Prostate gland (tissue), 2 donors: ENCODE data around the gene SLC1A2. TPM values are rescaled to one million over a fixed set of nuclear protein-coding genes. Genes with fewer than 3 reads are reported as not detected.

Source experiments
- DNase-seq: peaks from one replicate; pipeline ENCODE4 v3.0.0-alpha.2; 2019; ENCODE audit warnings: low spot score
- H3K27ac ChIP-seq, 2 donors: fragments of 200-600 bp; sonication (generic); 2 replicates each; pipeline ENCODE4 v1.5.1; 2017 to 2019
- H3K27me3 ChIP-seq: fragments of 200-600 bp; sonication (generic); replicated peaks from 2 replicates; pipeline ENCODE4 v1.5.1; 2019; ENCODE audit not compliant: insufficient read depth
- H3K36me3 ChIP-seq, 2 donors: fragments of 200-600 bp; sonication (generic); 1 replicate in 1 of 2; 2 replicates in 1 of 2; pipeline versions ENCODE4 v1.5.1 to v1.8.1; 2017 to 2019
- H3K4me1 ChIP-seq: fragments of 200-600 bp; sonication (generic); replicated peaks from 2 replicates; pipeline ENCODE4 v1.5.1; 2019
- H3K4me3 ChIP-seq, 2 donors: fragments of 200-600 bp; sonication (generic); 2 replicates each; pipeline ENCODE4 v1.5.1; 2017 to 2019
- H3K9me3 ChIP-seq: fragments of 200-600 bp; sonication (generic); 2 replicates; pipeline ENCODE4 v1.5.1; 2017
- POLR2A ChIP-seq: fragments of 450-650 bp; IDR thresholded peaks from one replicate; pipeline ENCODE4 v1.6.1; 2016; ENCODE audit warnings: antibody characterized with exemption, mild to moderate bottlenecking
- POLR2AphosphoS5 ChIP-seq: sonication (generic); formaldehyde crosslinking; IDR thresholded peaks from one replicate; pipeline ENCODE4 v1.6.1; 2017; ENCODE audit warnings: antibody characterized with exemption
- WGBS: methylation state at CpG from one replicate; pipeline ENCODE4 v1.1.5; 2018; 5-methylcytosine and 5-hydroxymethylcytosine counted together
- intact Hi-C: fragments of 100-400 bp; cut with DNase I; formaldehyde crosslinking; loops from one replicate; pipeline ENCODE4 v1.14.2; 2022
- total RNA-seq, 2 donors: library from RNA; depleted of rRNA; stranded (reverse); fragments of >200 nt; gene quantifications; one replicate each; pipeline ENCODE4 v1.1.0, GENCODE V29; 2016
- TF ChIP-seq, protein P1 (sequence below), 4 experiments: fragments of 200-600 bp in 2 of 4; fragments of 450-650 bp in 2 of 4; sonication (generic) in 2 of 4; IDR thresholded peaks; 1 replicate in 3 of 4; 2 replicates in 1 of 4; pipeline ENCODE4 v1.5.1; 2016 to 2019; ENCODE audit warnings: antibody characterized with exemption in 4 of 4, mild to moderate bottlenecking in 2 of 4, moderate library complexity in 2 of 4

Gene SLC1A2
- total RNA-seq, 2 donors from 2014 or later: 0.82 to 1.5 TPM

DNA sequence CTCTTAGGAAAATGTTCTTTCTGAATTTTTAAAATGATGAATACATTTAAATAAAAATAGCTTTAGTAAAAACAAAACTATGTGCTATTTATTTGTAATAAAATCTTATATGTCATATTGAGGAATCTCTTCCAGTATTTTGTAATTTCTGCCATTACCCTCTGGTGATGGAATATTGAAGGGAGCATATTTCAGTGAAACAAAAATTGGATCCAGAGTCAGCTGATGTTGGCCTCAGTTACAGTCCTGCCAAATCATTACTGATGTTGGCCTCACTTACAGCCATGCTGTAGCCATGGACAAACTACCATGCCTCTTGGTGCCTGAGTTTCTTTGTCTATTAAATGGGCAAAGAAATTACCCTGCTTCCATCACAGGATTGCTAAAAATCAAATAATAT, 133.2 kb downstream of the SLC1A2 start:
- no peak overlapping the region for H3K27ac ChIP-seq
- intact Hi-C loops: no loop called here

GRCh38 chr11:35285471-35285870, 133.9 kb downstream of the SLC1A2 start:
- H3K27me3 ChIP-seq: no peaks in the 10 kb centered on the region
- H3K9me3 ChIP-seq: no peaks in the 10 kb centered on the region
- no peak overlapping the region for H3K27ac ChIP-seq
- intact Hi-C loops: no loop called here
- no peak for TF ChIP-seq POLR2AphosphoS5
- TF ChIP-seq POLR2A: no peak
- TF ChIP-seq, protein P1, sequence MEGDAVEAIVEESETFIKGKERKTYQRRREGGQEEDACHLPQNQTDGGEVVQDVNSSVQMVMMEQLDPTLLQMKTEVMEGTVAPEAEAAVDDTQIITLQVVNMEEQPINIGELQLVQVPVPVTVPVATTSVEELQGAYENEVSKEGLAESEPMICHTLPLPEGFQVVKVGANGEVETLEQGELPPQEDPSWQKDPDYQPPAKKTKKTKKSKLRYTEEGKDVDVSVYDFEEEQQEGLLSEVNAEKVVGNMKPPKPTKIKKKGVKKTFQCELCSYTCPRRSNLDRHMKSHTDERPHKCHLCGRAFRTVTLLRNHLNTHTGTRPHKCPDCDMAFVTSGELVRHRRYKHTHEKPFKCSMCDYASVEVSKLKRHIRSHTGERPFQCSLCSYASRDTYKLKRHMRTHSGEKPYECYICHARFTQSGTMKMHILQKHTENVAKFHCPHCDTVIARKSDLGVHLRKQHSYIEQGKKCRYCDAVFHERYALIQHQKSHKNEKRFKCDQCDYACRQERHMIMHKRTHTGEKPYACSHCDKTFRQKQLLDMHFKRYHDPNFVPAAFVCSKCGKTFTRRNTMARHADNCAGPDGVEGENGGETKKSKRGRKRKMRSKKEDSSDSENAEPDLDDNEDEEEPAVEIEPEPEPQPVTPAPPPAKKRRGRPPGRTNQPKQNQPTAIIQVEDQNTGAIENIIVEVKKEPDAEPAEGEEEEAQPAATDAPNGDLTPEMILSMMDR (IDR thresholded peaks at IDR 0.05): no peak
- no peak for DNase-seq
- 92% methylated on average over 1 of the region's 1 CpG for WGBS
- no peaks in the 10 kb centered on the region for H3K36me3 ChIP-seq
- no peak overlapping the region for H3K4me3 ChIP-seq
- H3K4me1 ChIP-seq: no peaks in the 10 kb centered on the region

More for the DNA sequence above, 133.2 kb downstream of the SLC1A2 start:
- no peaks in the 10 kb centered on the region for H3K27me3 ChIP-seq
- H3K4me1 ChIP-seq: no peaks in the 10 kb centered on the region
- no peaks in the 10 kb centered on the region for H3K36me3 ChIP-seq
- H3K4me3 ChIP-seq: no peak overlapping the region
- DNase-seq: no peak
- no peak for TF ChIP-seq POLR2A
- TF ChIP-seq, protein P1 (IDR thresholded peaks at IDR 0.05): no peak
- no peak for TF ChIP-seq POLR2AphosphoS5
- H3K9me3 ChIP-seq: no peaks in the 10 kb centered on the region

GRCh38 chr11:35282221-35282882, 137.0 kb downstream of the SLC1A2 start:
- DNase-seq: no peak
- Histone ChIP-seq H3K4me3 (no peak overlapping the region), H3K27me3 (no peaks in the 10 kb centered on the region), H3K4me1 (no peaks in the 10 kb centered on the region), H3K9me3 (no peaks in the 10 kb centered on the region), H3K27ac (no peak overlapping the region), H3K36me3 (no peaks in the 10 kb centered on the region)
- no peak for TF ChIP-seq POLR2A
- TF ChIP-seq POLR2AphosphoS5: no peak
- TF ChIP-seq, protein P1 (IDR thresholded peaks at IDR 0.05): no peak
- WGBS: 79% methylated on average over 2 of the region's 2 CpGs
- intact Hi-C loops: no loop called here

DNA sequence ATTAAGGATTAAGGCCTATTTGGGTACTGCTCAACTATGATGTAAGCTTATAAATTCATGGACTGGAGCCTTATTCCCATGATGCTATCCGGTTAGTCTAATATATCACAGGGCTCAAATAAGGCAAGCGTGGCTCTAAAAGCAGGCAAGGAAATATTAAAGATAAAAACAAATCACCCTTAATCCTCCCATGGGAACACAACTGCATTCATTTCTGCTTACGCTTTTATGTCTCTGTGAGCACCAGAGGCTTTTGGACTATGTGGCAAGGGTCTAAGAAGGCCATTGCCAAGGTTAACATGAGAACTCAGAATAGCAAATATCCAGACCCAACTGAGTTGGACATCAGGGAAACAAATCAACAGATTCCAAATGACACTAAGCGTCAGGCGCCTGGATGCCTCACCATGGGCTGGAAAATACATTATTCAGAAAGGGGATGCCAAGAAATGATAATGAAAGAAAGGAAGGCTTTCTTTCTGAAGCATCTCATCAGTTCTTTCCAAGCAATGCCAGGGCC, 138.1 kb downstream of the SLC1A2 start:
- H3K36me3 ChIP-seq: no peaks in the 10 kb centered on the region
- TF ChIP-seq, protein P1 (IDR thresholded peaks at IDR 0.05): no peak
- TF ChIP-seq POLR2AphosphoS5 (no peak), POLR2A (no peak)
- no peaks in the 10 kb centered on the region for H3K9me3 ChIP-seq
- H3K27me3 ChIP-seq: no peaks in the 10 kb centered on the region
- 88% methylated on average over 5 of the region's 5 CpGs for WGBS
- no peak for DNase-seq
- intact Hi-C loops: no loop called here
- no peak overlapping the region for H3K27ac ChIP-seq
- peaks cover 3% of the 10 kb centered on the region for H3K4me1 ChIP-seq
- no peak overlapping the region for H3K4me3 ChIP-seq

- WGBS: over 99% methylated on average over 7 of the region's 7 CpGs
- no peaks in the 10 kb centered on the region for H3K9me3 ChIP-seq
- peaks cover 8% of the 10 kb centered on the region for H3K4me1 ChIP-seq
- H3K4me3 ChIP-seq: no peak overlapping the region
- TF ChIP-seq POLR2A (no peak), POLR2AphosphoS5 (no peak)
- TF ChIP-seq, protein P1 (IDR thresholded peaks at IDR 0.05): no peak
- no peak overlapping the region for H3K27ac ChIP-seq
- H3K36me3 ChIP-seq: no peaks in the 10 kb centered on the region
- DNase-seq: no peak
- H3K27me3 ChIP-seq: no peaks in the 10 kb centered on the region
- intact Hi-C loops: no loop called here
Observed at GRCh38 chr11:35280727-35281126, 138.6 kb downstream of the SLC1A2 start.
